GM19395 (cell line): ENCODE results near the gene HPCAL1.
"Not testable (repeated sequence)": the region's sequence is repeated elsewhere in the genome, so short reads cannot be mapped to it uniquely, and the experiment has no call there.

Source experiments
- ATAC-seq: cut with Tn5 transposase; IDR thresholded peaks from one replicate; pipeline ENCODE4 v1.9.1; 2021; ENCODE audit warnings: mild to moderate bottlenecking, moderate library complexity; ENCODE audit not compliant: unreplicated experiment

The HPCAL1 gene

DNA sequence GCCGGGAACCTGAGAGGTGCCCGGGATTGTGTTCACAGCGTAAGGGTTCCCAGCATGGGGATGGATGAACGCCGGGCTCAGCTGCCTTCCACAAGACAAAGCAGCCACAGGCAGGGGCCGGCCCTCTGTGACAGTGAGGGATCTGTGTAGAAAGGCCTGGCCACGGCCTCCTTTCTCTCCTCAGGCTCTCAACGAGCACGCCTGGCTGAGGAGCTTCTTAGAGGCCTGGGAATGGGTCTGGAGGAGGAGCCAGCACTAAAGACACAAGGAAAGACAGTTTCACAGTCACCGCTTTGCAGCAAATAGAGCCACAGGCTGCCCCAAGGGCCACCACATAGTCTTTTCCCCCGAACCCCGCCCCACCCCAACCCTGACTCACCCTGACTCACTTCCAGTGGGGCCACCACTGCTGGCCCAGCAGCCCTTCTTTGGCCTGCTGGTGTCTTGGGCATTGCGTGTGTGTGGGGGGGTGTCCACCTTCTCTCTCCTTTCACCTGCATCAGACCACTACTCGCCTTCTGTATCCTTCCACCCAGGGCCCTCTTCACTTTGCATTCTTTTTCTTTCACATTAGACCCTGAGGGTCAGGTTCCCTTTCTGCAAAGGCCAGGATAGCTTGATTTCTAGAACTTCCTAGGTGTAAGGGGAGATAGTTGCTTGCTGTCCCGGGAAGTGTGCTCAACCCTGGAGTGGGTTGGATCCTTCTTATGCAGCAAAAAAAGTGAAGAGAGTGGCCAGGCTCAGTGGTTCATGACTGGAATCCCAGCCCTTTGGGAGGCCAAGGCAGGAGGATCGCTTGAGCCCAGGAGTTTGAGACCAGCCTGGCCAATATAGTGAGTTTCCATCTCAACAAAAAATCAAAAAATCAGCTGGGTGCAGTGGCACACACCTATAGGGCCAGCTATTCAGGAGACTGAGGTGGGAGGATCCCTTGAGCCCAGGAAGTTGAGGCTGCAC, 19.3 kb upstream of the HPCAL1 start:
- ATAC-seq: no peak

DNA sequence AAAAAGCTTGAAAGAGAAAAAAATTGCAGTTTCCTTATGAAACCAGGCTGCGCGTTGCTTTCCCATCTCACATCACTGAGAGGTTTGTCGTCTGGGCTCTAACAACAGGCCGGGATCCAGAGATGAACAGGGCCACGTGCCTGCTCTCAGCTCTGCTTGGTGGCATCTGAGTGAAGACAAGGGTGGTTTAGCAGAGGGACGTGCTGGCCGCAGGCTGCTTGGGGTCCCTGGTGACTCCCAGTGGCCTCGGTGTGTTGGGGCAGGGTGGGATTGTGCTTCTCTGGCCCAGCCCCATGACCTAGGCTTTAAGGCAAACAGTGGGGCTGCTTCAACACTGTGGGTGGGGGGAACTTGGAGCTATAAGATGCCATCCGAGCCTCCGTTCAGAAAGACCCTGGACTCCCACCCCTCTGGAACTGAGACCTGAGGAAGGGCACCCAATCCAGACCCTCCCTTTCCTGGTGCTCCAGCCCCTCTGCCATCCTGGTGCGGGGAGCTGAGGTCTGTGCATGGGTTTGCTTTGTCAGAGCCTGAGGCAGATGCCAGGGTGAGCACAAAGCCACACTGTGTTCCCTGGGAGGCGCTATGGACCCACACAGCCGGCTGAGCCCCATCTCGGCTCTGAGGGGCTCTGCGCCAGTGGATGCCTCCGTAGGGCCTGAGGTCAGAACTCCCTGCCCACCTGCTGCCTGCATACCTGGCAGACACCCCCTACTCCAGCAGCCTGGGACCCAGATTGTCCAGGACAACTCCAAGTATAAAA, 18.4 kb upstream of the HPCAL1 start:
- ATAC-seq: no peak

DNA sequence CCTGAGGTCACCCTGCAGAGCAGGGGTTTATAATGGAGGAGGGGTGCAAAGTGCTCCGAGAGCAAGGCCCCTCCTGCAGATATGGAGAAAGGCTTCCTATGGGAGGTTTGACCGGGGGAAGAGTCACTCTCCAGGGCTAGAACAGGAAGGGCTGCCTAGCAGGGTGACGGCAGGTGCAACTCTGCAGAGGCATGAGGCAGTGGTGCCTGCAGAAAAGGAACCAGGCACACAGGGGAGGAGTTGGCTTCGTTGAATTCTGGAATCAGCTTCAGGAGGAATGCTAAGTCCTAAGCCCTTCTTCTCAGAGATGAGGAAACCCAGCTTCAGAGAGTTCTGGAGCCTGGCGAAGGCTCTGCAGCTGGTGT, 17.5 kb upstream of the HPCAL1 start:
- ATAC-seq: no peak

DNA sequence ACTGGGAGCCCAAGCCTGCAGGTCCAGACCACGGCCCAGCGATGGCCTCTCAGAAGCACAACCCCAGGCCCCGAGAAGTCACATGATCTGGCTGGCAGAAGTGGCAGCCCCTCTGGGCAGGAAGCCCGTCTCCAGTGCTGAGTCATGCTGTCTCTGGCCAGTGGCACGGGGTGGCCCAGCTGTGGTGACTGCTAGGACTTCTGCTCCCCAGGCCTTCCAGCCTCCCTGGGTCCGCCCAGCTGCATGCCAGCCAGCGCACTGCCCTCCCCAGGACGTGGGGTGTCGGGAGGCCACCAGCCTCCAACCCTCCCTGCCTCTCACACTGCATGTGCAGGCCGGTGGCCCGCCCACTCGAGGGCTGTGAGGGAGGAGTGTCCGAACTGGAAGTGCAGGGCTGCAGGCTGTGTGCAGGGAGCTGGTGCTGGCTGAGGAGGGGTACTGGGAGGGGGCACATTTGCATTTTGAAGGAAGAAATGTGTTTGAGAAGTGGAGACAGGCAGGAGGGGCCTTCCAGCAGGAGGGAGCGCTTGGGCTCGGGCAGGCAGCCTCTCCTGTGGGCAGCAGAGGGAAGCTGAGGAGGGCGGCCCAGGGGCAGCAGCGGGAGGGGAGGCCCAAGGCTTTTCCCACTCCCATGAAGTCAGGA, 17.0 kb upstream of the HPCAL1 start:
- ATAC-seq: no peak

DNA sequence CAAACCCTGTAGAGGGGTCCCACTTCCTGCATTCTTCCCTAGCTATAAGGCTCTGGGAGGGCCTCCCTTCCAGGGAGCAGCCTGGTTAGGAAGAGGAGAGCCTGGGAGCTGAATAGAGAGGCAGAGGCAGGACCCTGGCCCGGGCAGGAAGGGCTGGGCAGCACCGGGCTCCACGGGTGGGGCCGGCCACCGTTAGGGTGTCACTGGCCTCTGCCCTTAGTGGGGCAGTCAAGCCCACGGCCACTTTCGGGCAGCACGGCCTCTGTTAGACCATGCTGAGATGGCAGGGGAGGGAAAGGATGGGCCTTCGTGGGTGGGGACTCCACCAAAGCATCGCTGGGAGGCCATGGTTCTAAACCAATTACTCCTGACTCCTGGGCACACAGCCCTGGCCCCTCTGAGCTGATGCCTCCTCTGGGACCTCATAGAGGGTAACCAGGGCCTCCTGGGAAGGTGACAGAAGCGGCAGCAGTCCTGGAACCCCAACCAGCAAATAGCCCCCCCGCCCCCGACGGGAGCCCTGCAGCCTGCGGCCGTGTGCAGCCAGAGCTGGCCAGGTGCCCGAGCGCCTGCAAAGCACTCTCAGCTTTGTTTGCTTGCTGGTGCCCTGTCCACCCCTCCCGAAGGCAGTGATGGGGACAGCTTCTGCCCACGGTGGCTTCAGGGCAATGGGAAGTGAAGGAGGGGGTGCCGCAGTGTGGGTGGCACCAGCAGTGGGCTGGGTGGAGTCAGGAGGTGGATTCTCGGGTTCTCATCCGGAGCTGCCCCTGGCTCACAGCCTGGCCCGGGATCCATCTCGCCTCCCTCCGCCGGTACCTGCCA, 16.3 kb upstream of the HPCAL1 start:
- no peak for ATAC-seq

DNA sequence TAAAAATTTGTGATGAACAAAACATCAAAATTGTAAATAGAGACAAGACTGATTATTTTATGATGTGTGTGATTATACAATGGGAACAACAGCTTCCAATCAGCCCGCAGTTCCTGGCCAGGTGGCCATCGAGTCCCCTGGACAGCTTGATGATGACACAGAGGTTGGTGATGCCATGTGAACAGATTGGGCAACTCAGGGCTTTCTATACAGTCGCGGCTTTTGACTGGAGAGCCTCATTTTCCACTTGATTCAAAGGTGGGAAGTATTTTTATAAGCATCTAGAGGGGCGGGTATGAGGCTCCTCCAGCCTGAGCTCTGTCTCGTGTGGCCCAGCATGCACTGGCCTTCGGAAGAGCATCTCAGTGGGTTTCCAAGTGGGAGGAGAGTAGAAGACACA, 14.9 kb upstream of the HPCAL1 start:
- no peak for ATAC-seq

DNA sequence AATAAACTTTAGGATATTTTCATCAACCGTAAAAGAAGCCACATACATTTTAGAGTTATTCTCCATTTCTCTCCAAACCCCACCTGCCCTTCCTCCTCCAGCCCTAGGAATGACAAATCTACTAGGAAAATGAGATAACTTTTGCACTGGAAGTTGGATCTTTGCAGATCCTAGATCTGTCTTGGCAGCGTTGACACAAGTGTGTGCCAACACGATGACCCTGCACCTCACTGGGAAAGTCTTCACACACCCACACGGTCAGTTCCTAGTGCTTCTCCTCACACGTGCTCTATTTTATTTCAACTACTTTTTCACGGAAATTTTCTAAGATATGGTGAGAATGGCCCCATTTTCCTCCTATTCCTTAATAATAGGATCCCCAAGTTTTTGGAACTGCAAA, 14.1 kb upstream of the HPCAL1 start:
- ATAC-seq: no peak

DNA sequence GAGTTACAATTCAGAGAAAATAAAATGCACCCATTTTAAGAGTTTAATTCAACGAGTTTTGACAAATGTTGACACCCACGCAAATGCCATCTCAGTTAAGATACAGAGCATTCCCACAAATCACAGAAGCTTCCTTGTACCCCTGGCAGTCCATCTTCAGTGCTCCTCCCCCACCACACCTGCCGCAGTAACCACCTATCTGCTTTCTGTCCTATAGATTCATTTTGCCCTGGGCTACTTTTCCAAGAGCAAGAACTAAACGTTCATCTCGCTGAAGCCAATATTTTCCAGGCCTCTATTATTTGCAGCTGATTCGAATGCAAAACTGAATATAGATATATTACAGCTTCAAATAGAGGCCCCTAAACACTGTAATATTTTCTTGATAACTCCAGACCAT, 13.4 kb upstream of the HPCAL1 start:
- no peak for ATAC-seq

DNA sequence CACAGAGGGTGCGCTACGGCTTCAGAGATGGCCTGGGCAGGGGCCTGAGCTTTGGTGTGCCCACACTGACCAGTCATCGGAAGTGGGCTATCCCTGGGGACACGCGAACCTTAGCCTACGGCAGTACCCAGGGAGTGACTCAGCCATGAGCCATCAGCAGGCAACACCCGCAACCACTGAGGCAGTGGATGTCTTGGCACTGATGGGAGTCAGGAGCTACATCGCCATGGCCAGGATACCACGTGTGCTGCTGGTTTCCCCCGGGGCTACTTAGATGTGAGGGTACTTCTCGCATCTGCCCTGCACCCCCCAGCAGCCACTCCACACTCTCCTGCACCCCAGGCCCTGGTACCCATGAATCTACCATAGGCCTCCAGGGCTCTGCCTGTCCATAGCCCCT, 12.8 kb upstream of the HPCAL1 start:
- ATAC-seq: no peak

DNA sequence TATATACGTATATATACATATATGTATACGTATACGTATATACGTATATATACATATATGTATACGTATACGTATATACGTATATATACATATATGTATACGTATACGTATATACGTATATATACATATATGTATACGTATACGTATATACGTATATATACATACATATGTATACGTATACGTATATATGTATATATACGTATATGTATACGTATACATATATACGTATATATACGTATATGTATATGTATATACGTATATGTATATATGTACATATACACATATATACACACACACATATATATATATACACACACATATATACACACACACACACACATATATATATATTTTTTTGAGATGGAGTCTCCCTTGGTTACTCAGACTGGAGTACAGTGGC, 11.3 kb upstream of the HPCAL1 start:
- ATAC-seq: not testable (repeated sequence)

DNA sequence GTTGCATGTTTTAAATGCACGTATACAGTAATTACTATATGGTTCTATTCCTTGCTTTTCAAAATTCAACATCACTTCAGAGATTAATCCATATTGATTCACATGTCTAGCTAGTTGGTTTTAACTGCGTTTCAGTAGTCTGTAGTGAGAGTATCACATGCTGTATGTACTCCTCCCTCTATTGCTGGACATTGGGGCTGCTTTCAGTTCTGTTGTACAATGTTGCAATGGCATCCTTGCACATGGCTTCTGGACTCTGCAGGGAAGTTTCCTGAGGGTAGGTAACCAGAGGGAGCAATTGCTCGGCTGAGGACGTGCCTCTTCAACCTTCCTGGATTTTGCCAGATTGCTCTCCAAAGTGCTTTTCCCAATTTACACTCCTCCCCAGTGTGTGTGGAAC, 10.7 kb upstream of the HPCAL1 start:
- no peak for ATAC-seq

DNA sequence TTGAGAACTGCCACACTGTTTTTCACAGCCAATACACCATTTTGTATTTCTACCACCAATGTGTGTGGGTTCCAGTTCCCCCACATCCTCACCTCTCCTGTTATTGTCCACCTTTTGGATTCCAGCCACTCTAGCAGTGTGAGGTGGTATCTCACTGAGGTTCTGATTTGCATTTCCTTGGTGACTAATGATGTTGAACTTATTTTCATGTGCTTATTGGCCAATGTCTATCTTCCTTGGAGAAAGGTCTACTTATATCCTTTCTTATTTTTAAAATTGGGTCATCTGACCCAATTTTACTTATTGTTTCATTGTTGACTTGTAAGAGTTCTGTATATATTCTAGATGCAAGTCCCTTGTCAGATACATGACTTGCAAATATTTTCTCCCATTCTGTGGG, 9.1 kb upstream of the HPCAL1 start:
- ATAC-seq: no peak

DNA sequence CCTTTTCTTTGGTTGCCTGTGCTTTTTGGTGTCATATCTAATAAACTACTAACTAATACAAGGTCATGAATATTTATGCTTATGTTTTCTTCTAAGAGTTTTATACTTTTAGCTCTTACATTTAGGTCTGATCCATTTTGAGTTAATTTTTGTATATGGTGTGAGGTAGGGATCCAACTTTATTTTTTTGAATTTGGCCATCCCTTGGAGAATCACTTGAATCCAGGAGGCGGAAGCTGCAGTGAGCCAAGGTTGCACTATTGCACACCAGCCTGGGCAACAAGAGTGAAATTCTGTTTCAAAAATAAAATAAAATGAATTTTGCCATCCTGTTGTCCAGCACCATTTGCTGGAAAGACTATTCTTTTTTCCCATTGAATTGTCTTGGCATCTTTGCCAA, 8.6 kb upstream of the HPCAL1 start:
- ATAC-seq: no peak

DNA sequence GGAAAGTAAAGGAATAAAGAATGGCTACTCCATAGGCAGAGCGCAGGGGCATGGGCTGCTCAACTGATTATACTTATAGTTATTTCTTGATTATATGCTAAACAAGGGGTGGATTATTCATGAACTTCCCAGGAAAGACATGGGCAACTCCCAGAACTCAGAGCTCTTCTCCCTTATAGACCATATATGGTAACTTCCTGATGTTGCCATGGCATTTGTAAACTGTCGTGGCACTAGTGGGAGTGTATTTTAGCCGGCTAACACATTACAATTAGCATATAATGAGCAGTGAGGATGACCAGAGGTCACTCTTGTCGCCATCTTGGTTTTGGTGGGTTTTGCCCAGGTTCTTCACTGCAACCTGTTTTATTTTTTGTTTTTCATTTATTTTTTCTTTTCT, 7.1 kb upstream of the HPCAL1 start:
- not testable (repeated sequence) for ATAC-seq

DNA sequence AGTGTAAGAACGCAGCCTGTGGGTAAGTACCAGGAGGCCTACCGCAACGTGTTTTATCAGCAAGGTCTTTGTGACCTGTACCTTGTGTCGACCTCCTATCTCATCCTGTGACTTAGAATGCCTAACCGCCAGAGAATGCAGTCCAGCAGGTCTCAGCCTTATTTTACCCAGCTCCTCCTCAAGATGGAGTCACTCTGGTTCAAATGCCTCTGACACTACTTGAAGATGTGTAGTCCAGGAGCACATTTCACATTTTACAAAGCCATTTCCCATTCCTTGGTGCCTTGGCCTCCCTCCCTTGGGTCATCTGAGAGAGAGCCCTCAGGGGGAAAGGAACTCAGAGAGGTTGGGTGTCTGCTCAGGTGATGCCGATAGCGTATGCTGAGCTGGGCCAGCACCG, 6.6 kb upstream of the HPCAL1 start:
- ATAC-seq: no peak

DNA sequence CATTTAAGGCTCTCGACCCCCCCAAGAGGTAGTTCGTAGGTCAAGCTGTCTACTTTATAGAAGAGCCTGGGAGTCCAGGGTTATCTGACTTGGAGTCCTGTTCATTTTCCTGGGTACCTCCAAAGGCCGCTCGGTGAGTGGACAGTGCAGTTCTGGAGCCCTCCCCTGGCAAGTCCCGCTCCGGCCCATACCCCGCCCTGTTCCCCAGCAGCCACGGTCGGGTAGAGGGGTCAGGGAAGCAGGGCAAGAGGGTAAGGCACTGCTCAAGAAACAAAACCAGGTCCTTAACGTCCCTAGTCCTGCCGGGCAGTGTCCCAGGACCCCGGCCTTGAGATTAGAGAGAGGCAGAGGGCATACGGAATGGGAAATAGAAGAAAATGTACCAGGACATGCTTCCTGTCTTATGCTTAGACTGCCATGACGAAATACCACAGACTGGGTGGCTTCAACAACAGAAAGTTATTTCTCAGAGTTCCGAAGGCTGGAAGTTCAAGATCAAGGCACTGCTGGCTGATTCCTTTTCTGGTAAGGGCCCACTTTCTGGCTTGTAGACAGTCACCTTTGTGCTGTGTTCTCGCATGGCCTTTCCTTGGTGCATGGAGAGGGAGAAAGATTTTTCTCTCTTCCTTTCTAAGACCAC, 5.4 kb upstream of the HPCAL1 start:
- no peak for ATAC-seq

DNA sequence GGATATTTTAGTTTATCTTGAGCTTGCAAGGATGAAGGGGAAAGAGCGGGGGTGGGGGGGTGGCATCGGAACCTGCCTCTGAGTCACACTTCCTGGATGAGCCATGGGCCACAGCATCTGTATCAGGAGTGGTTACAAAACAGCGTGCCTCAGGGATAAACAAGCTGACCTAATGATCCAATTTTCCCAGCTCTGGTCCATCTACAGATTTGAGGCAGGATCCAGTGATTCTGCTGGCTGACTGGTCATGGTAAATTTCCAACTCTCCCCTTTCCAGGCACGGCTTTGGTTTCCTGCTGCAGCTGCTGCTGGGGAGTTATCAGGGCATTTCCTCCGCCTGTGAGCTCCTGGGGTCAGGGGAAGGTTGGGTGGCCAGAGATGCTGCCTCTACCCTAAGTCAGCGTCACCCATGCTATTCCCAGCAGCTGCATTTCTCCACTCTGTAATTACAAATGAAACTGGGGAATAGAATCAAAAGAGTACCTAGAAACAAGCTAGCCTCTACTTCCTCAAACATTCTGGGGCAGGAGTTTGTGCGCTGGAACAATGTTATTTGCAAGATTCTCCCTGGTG, 4.7 kb upstream of the HPCAL1 start:
- ATAC-seq: no peak

DNA sequence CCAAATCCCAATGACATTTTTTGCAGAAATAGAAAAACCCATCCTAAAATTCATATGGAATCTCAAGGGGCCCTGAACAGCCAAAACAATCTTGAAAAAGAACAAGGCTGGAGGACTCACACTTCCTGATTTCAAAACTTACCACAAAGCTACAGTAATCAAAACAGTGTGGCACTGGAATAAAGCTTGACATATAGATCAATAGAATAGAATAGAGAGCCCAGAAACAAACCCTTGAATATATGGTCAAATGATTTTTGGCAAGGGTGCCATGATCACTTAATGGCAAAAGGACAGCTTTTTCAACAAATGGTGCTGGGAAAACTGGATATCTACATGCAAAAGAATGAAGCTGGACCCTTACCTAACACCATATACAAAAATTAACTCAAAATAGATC, 3.9 kb upstream of the HPCAL1 start:
- not testable (repeated sequence) for ATAC-seq

DNA sequence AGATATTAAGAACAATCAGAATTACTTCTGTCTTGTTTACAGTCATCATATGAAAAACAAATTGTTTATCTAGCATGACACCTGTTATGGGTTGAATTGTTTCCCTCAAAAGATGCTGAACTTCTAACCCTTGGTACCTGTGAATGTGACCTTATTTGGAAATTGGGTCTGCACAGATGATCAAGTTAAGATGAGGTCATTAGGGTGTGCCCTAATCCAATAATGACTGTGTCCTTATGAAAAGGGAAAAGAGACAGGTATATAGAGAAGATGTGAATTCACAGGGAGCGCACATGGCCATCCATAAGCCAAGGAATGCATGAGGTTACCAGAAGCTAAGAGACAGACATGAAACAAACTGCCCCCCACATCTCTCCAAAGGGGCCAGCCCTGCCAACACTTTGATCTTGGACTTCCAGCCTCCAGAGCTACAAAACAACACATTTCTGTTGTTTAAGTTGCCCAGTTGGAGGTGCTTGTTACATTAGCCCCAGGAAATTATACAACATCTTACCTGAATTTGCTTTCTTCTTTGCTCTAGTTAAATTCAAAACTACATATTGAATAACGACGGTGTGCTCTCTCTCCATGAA, 2.3 kb upstream of the HPCAL1 start:
- no peak for ATAC-seq
